Smooth muscle cell (in vitro differentiated cells): Measurements from ENCODE around the gene NEUROG1. TPM values are rescaled to one million over a fixed set of nuclear protein-coding genes. Genes with fewer than 3 reads are reported as not detected.

Experiments used
- DNase-seq: peaks from one replicate; lab custom pipeline; 2025; ENCODE audit not compliant: unreplicated experiment; lab: John Stamatoyannopoulos, UW
- H2AFZ ChIP-seq: fragments of 200-600 bp; sonication (generic); 2 replicates; pipeline ENCODE4 v1.6.0; 2016; ENCODE audit warnings: antibody characterized with exemption, low read depth, mild to moderate bottlenecking
- H3F3A ChIP-seq: fragments of 200-600 bp; sonication (generic); 2 replicates; pipeline ENCODE4 v1.6.0; 2017; ENCODE audit warnings: antibody characterized with exemption, low read depth
- H3K27ac ChIP-seq: fragments of 200-600 bp; sonication (generic); 2 replicates; pipeline ENCODE4 v1.5.1; 2016; ENCODE audit warnings: low read depth, mild to moderate bottlenecking
- H3K27me3 ChIP-seq: fragments of 200-600 bp; sonication (generic); 2 replicates; pipeline ENCODE4 v1.6.1; 2016; ENCODE audit warnings: low read depth, mild to moderate bottlenecking
- H3K36me3 ChIP-seq: fragments of 200-600 bp; sonication (generic); 2 replicates; pipeline ENCODE4 v1.5.1; 2016; ENCODE audit warnings: low read depth
- H3K4me1 ChIP-seq: fragments of 200-600 bp; sonication (generic); 2 replicates; pipeline ENCODE4 v1.5.1; 2016; ENCODE audit warnings: low read depth
- H3K4me2 ChIP-seq: fragments of 200-600 bp; sonication (generic); 2 replicates; pipeline ENCODE4 v1.6.0; 2016; ENCODE audit warnings: mild to moderate bottlenecking
- H3K4me3 ChIP-seq: fragments of 200-600 bp; sonication (generic); 2 replicates; pipeline ENCODE4 v1.5.1; 2016; ENCODE audit warnings: mild to moderate bottlenecking
- H3K79me2 ChIP-seq: fragments of 200-600 bp; sonication (generic); 2 replicates; pipeline ENCODE4 v1.6.0; 2016; ENCODE audit warnings: low read depth, mild to moderate bottlenecking
- H3K9ac ChIP-seq: fragments of 200-600 bp; sonication (generic); 2 replicates; pipeline ENCODE4 v1.6.0; 2016; ENCODE audit warnings: low read depth
- H3K9me3 ChIP-seq: fragments of 200-600 bp; sonication (generic); replicated peaks from 2 replicates; pipeline ENCODE4 v1.5.1; 2016; ENCODE audit warnings: low read depth
- H4K20me1 ChIP-seq: fragments of 200-600 bp; sonication (generic); 2 replicates; pipeline ENCODE4 v1.6.0; 2016; ENCODE audit warnings: low read depth
- CTCF ChIP-seq: fragments of 200-600 bp; sonication (generic); IDR thresholded peaks from 2 replicates; pipeline ENCODE4 v1.5.1; 2017; ENCODE audit warnings: borderline replicate concordance, mild to moderate bottlenecking, antibody characterized with exemption; ENCODE audit not compliant: insufficient read depth, poor library complexity, severe bottlenecking
- WGBS: methylation state at CpG from one replicate; pipeline ENCODE4 v1.1.7; 2016; ENCODE audit warnings: low lambda C conversion rate; 5-methylcytosine and 5-hydroxymethylcytosine counted together
- polyA plus RNA-seq: library from polyadenylated mRNA; unstranded; fragments of >200 nt; fragmentation: Nextera tagmentation; extraction: Ambion mirVana; gene quantifications from 2 replicates; pipeline ENCODE4 v1.2.1, GENCODE V29; 2016
- total RNA-seq: library from RNA; depleted of rRNA; stranded (reverse); fragments of >200 nt; gene quantifications from 2 replicates; pipeline ENCODE4 v1.2.3, GENCODE V29; 2014

The NEUROG1 gene
- total and polyA plus RNA-seq, 2 experiments from 2014 or later: not detected

GRCh38 chr5:135560858-135561257 is 25.1 kb upstream of the NEUROG1 start:
- WGBS: 8% methylated on average over 14 of the region's 14 CpGs
- H3K4me3 ChIP-seq: no peak overlapping the region
- TF ChIP-seq CTCF: peak; percentile 94
- H3K27me3 ChIP-seq: peaks cover 8% of the 10 kb centered on the region
- no peak overlapping the region for H3K9ac ChIP-seq
- H3K27ac ChIP-seq: no peak overlapping the region
- H3K79me2 ChIP-seq: no peaks in the 10 kb centered on the region
- no peaks in the 10 kb centered on the region for H4K20me1 ChIP-seq
- H3K9me3 ChIP-seq: no peaks in the 10 kb centered on the region
- no peaks in the 10 kb centered on the region for H3F3A ChIP-seq
- peaks cover 4% of the 10 kb centered on the region for H3K4me1 ChIP-seq
- peak overlapping the region; percentile 56 for H2AFZ ChIP-seq
- DNase-seq: peak; percentile 47
- peak overlapping the region; percentile 41 for H3K4me2 ChIP-seq
- no peaks in the 10 kb centered on the region for H3K36me3 ChIP-seq

GRCh38 chr5:135559354-135559753 is 23.6 kb upstream of the NEUROG1 start:
- Histone ChIP-seq H3K79me2 (no peaks in the 10 kb centered on the region), H3K4me2 (no peak overlapping the region), H3K27ac (no peak overlapping the region), H3F3A (no peaks in the 10 kb centered on the region), H3K9ac (no peak overlapping the region), H3K27me3 (peaks cover 12% of the 10 kb centered on the region), H3K36me3 (no peaks in the 10 kb centered on the region), H2AFZ (no peak overlapping the region), H4K20me1 (no peaks in the 10 kb centered on the region), H3K4me3 (no peak overlapping the region), H3K9me3 (no peaks in the 10 kb centered on the region), H3K4me1 (no peaks in the 10 kb centered on the region)
- no peak for DNase-seq
- TF ChIP-seq CTCF: no peak
- 89% methylated on average over 6 of the region's 6 CpGs for WGBS

GRCh38 chr5:135557076-135557838 is 21.5 kb upstream of the NEUROG1 start:
- DNase-seq: no peak
- Histone ChIP-seq H3K9ac (no peak overlapping the region), H3F3A (no peaks in the 10 kb centered on the region), H3K4me1 (no peaks in the 10 kb centered on the region), H3K27ac (no peak overlapping the region), H3K4me3 (no peak overlapping the region), H3K36me3 (no peaks in the 10 kb centered on the region), H3K79me2 (no peaks in the 10 kb centered on the region), H2AFZ (no peak overlapping the region), H3K27me3 (peaks cover 12% of the 10 kb centered on the region), H3K4me2 (no peak overlapping the region), H3K9me3 (no peaks in the 10 kb centered on the region), H4K20me1 (no peaks in the 10 kb centered on the region)
- TF ChIP-seq CTCF: no peak
- 88% methylated on average over 11 of the region's 11 CpGs for WGBS

GRCh38 chr5:135556620-135557019 is 20.9 kb upstream of the NEUROG1 start:
- 79% methylated on average over 7 of the region's 7 CpGs for WGBS
- Histone ChIP-seq H3F3A (no peaks in the 10 kb centered on the region), H3K4me2 (no peak overlapping the region), H3K9ac (no peak overlapping the region), H3K27me3 (peaks cover 12% of the 10 kb centered on the region), H3K27ac (no peak overlapping the region), H3K9me3 (no peaks in the 10 kb centered on the region), H3K4me3 (no peak overlapping the region), H4K20me1 (no peaks in the 10 kb centered on the region), H3K36me3 (no peaks in the 10 kb centered on the region), H2AFZ (no peak overlapping the region), H3K4me1 (no peaks in the 10 kb centered on the region), H3K79me2 (no peaks in the 10 kb centered on the region)
- no peak for TF ChIP-seq CTCF
- no peak for DNase-seq
